ENCODE measurements around the gene TSPAN4. TPM values are rescaled to one million over a fixed set of nuclear protein-coding genes. Genes with fewer than 3 reads are reported as not detected.

Gene TSPAN4
- polyA plus RNA-seq, 3 donors = 52.6 to 75.5 (median 63.1) TPM

DNA sequence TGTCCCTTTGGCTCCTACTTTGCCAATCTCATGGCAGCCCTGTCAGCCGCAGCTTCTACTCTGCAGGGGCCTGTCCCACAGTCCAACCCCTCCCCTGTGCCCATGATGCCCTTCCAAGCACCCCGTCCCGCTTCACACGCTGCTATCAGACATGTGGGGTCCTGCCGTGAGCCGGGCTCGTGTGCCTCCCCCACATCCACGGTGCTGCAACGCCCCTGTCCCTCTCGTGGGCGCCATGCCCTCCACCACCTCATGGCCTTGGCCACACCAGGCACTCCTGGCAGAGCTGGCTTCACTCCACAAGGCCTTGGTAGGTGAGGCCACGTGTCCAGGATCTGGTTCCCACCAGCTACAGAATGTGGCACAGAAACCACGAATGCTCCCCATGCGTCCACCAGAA, 44.9 kb downstream of the TSPAN4 start:
- H3K36me3 ChIP-seq (replicated peaks in 1 of 2; ENCODE audit: control insufficient read depth in 1 of 2, insufficient read depth in 2 of 2, low read length in 2 of 2) = peaks cover 4 to 32% of the 10 kb centered on the region in 2 donors
- no peak for DNase-seq
- intact Hi-C loops (cut with micrococcal nuclease) = no loop called here
- no peaks in the 10 kb centered on the region for H3K9me3 ChIP-seq (replicated peaks in 1 of 2; ENCODE audit: control insufficient read depth in 1 of 2, insufficient read depth in 1 of 2, low read length in 2 of 2)
- WGBS (ENCODE audit: insufficient coverage) = over 99% methylated on average over 14 of the region's 14 CpGs
- H3K79me2 ChIP-seq (ENCODE audit: insufficient read depth, low read length) = no peaks in the 10 kb centered on the region
- no peaks in the 10 kb centered on the region for H3K4me1 Mint-ChIP-seq
- peak overlapping the region in 1 of 7 donors; percentile 43 for H3K27ac Mint-ChIP-seq
- no peak overlapping the region for H2AFZ ChIP-seq (ENCODE audit: insufficient read depth, low read depth, low read length, poor library complexity, severe bottlenecking)
- H3K4me2 ChIP-seq (replicated peaks; ENCODE audit: extremely low read depth, low read length, poor library complexity, severe bottlenecking) = no peak overlapping the region
- H3K9ac ChIP-seq (ENCODE audit: insufficient read depth, low read length, poor library complexity, severe bottlenecking) = no peak overlapping the region
- no peaks in the 10 kb centered on the region for H3K4me1 ChIP-seq (ENCODE audit: control insufficient read depth in 1 of 2, insufficient read depth in 2 of 2, low read length in 2 of 2)
- no peaks in the 10 kb centered on the region for H4K20me1 ChIP-seq (ENCODE audit: insufficient read depth, low read length)
- no peaks in the 10 kb centered on the region for H3K9me3 Mint-ChIP-seq
- H3K4me3 Mint-ChIP-seq = no peak overlapping the region
- H3K4me3 ChIP-seq (replicated peaks in 1 of 3; ENCODE audit: low read depth in 2 of 3, low read length in 3 of 3) = no peak overlapping the region
- peaks cover 21 to 32% of the 10 kb centered on the region in 2 donors for H3K36me3 Mint-ChIP-seq
- TF ChIP-seq, protein P1, sequence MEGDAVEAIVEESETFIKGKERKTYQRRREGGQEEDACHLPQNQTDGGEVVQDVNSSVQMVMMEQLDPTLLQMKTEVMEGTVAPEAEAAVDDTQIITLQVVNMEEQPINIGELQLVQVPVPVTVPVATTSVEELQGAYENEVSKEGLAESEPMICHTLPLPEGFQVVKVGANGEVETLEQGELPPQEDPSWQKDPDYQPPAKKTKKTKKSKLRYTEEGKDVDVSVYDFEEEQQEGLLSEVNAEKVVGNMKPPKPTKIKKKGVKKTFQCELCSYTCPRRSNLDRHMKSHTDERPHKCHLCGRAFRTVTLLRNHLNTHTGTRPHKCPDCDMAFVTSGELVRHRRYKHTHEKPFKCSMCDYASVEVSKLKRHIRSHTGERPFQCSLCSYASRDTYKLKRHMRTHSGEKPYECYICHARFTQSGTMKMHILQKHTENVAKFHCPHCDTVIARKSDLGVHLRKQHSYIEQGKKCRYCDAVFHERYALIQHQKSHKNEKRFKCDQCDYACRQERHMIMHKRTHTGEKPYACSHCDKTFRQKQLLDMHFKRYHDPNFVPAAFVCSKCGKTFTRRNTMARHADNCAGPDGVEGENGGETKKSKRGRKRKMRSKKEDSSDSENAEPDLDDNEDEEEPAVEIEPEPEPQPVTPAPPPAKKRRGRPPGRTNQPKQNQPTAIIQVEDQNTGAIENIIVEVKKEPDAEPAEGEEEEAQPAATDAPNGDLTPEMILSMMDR (IDR thresholded peaks at IDR 0.05) = no peak
- no peaks in the 10 kb centered on the region for H3K27me3 ChIP-seq (ENCODE audit: control insufficient read depth in 2 of 2, insufficient read depth in 2 of 2, low read length in 2 of 2)
- peaks cover 0 to 4% (median 0%) of the 10 kb centered on the region in 3 donors for H3K27me3 Mint-ChIP-seq (ENCODE audit: low read depth in 3 of 3)
- H3K27ac ChIP-seq (ENCODE audit: low read depth in 1 of 2, low read length in 2 of 2) = no peak overlapping the region

DNA sequence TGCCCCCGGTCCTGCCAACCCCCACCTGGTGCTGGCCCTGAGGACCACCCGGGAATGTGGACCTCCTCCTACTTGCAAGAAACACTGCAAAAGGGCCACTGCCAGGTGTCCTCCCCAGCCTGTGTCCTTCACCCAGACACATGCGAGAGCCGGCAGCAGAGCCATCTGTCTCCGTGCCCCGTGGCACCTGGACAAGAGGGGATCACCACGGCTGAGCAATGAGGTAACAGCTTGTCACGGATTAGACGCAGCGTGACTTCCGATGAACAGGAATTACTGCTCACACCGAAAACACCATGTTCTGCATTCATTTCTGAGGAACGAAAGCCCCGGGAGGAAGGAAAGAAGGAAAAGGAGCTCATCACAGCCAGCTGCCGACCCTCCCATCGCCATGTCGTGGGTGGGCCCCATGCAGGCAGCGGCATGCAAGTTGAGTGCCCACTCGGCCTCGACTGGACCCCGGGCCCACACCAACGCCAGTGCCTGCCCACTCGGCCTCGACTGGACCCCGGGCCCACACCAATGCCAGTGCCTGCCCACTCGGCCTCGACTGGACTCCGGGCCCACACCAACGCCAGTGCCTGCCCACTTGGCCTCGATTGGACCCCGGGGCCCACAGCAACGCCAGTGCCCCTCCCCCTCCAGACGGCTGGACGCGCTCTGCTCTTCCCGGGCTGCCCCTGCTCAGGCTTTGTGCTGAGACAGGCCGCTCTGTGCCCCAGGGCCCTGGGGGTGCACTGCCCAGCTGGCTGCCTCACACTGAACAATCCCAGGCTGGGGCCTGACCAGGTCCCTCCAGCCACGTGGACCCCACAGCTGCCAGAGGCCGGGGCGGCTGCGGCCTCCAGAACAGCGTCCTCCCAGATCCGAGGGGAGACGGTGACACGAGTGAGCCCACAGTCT, 45.9 kb downstream of the TSPAN4 start:
- intact Hi-C loops (cut with micrococcal nuclease) = no loop called here
- no peaks in the 10 kb centered on the region for H3K4me1 ChIP-seq (ENCODE audit: control insufficient read depth in 1 of 2, insufficient read depth in 2 of 2, low read length in 2 of 2)
- no peaks in the 10 kb centered on the region for H3K27me3 ChIP-seq (ENCODE audit: control insufficient read depth in 2 of 2, insufficient read depth in 2 of 2, low read length in 2 of 2)
- H3K27ac Mint-ChIP-seq = no peak overlapping the region
- H3K36me3 Mint-ChIP-seq = peaks cover 17 to 23% of the 10 kb centered on the region in 2 donors
- H3K4me3 Mint-ChIP-seq = no peak overlapping the region
- no peaks in the 10 kb centered on the region for H3K79me2 ChIP-seq (ENCODE audit: insufficient read depth, low read length)
- no peak for DNase-seq
- peaks cover 0 to 1% (median 0%) of the 10 kb centered on the region in 3 donors for H3K27me3 Mint-ChIP-seq (ENCODE audit: low read depth in 3 of 3)
- H3K36me3 ChIP-seq (replicated peaks in 1 of 2; ENCODE audit: control insufficient read depth in 1 of 2, insufficient read depth in 2 of 2, low read length in 2 of 2) = peaks cover 4 to 24% of the 10 kb centered on the region in 2 donors
- no peaks in the 10 kb centered on the region for H4K20me1 ChIP-seq (ENCODE audit: insufficient read depth, low read length)
- H3K4me3 ChIP-seq (replicated peaks in 1 of 3; ENCODE audit: low read depth in 2 of 3, low read length in 3 of 3) = no peak overlapping the region
- H3K9me3 ChIP-seq (replicated peaks in 1 of 2; ENCODE audit: control insufficient read depth in 1 of 2, insufficient read depth in 1 of 2, low read length in 2 of 2) = no peaks in the 10 kb centered on the region
- no peaks in the 10 kb centered on the region for H3K4me1 Mint-ChIP-seq
- H2AFZ ChIP-seq (ENCODE audit: insufficient read depth, low read depth, low read length, poor library complexity, severe bottlenecking) = no peak overlapping the region
- H3K27ac ChIP-seq (ENCODE audit: low read depth in 1 of 2, low read length in 2 of 2) = no peak overlapping the region
- H3K9ac ChIP-seq (ENCODE audit: insufficient read depth, low read length, poor library complexity, severe bottlenecking) = no peak overlapping the region
- no peaks in the 10 kb centered on the region for H3K9me3 Mint-ChIP-seq
- TF ChIP-seq, protein P1 (IDR thresholded peaks at IDR 0.05) = no peak
- H3K4me2 ChIP-seq (replicated peaks; ENCODE audit: extremely low read depth, low read length, poor library complexity, severe bottlenecking) = no peak overlapping the region
- WGBS (ENCODE audit: insufficient coverage) = 95% methylated on average over 42 of the region's 45 CpGs

Measured in CD14-positive monocyte (primary cell).